SW 1271 (cell line): Measurements from ENCODE around the gene BMI1.

Source experiments
- DNase-seq, 2 experiments: peaks; one replicate each; lab custom pipeline; 2025; lab: John Stamatoyannopoulos, UW

BMI1 gene

DNA sequence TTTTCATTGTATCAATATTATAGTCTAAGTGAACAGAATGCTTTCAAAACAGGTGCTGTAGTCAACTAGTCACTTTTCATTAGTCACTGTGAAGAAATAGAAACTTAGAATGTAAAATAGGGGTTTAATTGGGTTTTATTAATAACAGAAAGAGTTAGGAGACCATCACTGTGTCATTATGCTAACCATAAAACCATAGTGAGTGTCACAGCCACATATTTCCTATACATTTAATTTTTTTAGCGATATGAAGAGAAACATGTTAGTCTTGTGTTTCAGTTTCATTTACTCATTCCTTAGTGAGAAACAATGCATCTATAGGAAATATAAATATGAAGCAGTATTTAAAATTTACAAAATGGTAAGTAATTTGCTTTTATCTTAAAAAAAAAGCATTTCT lies 46.6 kb downstream of the BMI1 start:
- DNase-seq = no peak

DNA sequence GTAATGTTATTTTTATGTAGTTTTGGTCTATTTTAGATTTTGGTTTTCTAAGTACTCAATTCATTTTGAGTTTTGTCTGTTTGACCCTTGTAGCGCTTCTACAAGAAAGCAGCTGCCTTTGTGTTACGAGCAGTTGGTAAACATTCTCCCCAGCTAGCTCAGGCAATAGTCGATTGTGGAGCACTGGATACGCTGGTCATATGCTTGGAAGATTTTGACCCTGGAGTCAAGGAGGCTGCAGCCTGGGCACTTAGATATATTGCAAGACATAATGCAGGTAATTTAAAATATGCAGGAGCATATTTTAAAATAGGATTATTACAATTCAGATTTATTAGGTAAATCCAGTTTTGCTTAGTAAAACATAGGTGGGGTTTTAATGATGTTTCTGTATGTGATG lies 47.5 kb downstream of the BMI1 start:
- no peak for DNase-seq

DNA sequence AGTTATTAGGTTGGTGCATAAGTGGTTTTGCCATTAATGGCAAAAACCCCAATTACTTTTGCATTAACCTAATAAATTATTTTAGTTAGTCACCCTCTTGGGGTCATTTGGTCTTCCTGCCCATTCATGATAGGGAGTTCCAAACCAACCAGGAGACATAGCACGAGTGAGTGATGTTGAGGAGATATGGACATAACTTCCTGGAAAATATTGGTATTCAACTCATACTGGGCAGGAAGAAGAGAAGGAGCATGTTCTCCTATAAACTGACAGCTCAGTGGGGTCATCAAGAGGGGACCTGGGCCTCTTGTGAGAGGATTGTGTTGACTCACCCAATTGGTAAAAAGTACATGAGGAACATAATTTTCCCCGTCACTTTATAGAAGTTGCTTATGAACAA lies 48.1 kb downstream of the BMI1 start:
- DNase-seq = no peak

DNA sequence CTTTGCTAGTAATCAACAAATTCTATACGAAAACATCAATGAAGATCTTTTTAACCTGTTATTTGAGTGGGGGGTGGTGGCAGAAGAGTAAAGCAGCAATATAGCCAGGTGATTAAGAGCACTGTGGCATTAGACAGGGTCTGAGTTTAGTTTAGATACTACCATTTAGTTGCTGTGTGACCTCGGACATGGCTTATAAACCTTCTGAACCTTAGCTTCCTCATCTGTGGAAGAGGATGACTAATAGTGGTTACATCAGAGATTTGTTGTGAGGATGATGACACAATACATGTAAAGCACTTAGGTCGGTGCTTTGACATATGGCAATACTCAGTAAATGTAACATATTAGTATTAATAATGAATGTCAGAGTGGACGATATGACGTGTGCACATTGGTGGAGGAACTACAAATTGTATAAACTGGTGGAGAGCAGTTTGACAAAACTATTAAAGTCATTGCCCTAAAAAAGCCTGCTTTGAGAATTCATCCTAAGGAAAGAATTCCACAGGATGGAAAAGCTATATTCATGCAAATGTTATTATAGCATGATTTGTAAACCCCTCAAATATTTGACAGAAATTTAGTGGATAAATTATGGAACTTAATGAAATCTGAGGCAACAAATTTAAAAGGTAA lies 48.7 kb downstream of the BMI1 start:
- DNase-seq = no peak

DNA sequence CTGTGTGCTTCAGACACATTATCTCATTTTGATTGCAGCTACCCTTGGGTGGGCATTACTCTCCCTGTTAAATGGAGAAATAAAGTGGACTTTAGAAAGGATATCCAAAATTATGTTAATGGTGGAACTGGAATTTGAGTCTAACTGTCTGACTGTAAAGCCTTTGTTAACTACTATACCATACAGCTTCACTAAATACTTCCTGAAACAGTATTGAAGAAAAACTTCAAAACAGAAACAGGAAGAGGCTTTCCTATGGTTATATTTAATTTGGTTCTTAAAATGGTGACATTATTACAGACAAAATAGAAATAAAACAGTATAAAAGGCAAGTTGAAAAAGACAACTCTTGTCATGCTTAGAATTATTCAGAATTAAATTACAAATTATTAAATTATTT lies 49.4 kb downstream of the BMI1 start:
- DNase-seq = no peak

DNA sequence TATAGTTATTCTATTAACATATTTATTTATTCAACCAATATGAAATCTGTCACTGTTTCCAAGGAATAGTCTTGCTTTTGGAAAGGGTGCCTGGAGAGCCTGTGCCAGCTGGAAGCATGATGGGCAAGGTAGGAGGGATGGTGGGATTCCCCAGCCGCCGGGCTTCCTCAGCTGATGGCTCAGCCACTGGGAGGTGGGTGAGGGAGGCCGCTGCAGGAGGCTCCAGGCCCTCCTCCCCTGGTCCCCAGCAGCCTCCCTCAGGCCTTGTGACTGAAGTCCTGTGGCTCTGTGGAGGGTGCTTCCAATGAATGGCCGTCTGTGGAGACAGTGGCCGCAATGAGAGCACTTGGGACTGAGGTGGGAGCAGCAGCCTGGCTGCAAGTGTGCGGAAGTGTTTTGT lies 51.4 kb downstream of the BMI1 start:
- DNase-seq = no peak

DNA sequence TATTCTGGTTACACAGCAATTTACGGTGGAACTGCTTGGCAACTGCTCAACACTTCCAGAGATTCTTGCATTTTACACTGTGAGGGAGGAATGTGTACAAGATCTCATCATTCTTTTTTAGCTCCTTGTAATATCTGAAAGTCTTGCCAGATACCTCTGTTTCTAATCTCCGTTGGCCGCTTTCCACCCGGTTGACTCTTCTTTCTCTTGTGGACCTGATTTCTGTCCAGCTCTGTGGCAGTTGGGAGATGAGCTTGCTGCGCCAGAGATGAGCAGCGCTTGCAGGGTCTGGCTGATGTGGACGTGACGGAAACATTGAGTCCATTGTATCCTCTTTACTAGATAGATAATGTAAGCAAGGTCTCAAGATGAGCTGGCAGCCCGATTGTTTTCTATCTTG lies 52.0 kb downstream of the BMI1 start:
- no peak for DNase-seq

DNA sequence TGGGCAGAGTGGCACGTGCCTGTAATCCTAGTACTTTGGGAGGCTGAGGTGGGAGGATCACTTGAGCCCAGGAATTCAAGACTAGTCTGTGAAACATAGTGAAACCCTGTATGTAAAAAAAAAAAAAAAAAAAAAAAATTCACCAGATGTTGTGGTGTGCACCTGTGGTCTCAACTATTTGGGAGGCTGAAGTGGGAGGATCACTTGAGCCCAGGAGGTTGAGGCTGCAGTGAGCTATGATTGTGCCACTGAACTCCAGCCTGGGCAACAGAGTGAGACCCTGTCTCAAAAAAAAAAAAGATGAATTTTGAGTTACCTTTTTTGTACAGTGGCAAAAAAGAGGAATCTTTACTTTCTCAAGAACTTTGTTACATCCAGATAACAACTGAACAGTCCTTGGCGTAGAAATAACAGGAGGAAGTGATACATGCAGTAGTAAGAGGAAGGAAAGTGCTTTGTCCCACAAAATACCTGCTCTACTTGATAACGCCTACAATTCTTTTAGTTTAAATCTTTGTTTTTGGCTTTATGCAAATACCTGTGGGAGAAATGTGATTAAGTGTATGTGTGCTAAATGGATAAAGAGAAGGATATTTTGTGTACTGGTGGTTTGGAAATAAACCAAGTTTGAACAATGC lies 53.7 kb downstream of the BMI1 start:
- DNase-seq = no peak

DNA sequence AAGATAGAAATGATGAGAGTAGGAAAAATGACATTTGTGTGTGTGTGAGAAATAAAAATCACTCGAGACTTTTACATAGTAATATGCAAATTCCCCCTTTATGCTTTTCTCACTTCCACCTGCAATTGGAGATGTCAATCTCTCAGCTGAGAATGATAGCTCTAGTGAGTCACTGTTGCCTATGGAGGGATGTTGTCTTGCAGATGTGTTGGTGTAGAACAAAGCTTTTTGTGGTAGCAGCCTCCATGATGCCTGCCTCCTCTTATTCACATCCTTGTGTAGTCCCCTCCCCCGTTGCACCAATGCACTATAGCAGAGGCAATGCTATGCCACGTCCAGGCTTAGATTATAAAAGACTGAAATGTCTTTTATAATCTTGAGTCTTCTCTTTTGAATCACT lies 58.2 kb downstream of the BMI1 start:
- no peak for DNase-seq
